GM12892 (cell line): ENCODE results near the gene CYP2S1.

Experiments used
- DNase-seq: peaks from one replicate; pipeline ENCODE4 v3.0.0; 2011; ENCODE audit not compliant: insufficient read length
- FAIRE-seq: peaks from 2 replicates; lab custom pipeline; 2011; peaks lifted over from hg19 to GRCh38; lab: Jason Lieb, UNC
- POLR2A ChIP-seq: IDR thresholded peaks from 2 replicates; pipeline ENCODE4 v1.6.1; 2011; ENCODE audit warnings: low read depth, low read length, control low read depth
- POLR2AphosphoS5 ChIP-seq: IDR thresholded peaks from 2 replicates; pipeline ENCODE4 v1.6.1; 2011; ENCODE audit warnings: low read depth, low read length, control low read depth
- TAF1 ChIP-seq: IDR thresholded peaks from 2 replicates; pipeline ENCODE4 v1.6.1; 2011; ENCODE audit warnings: low read depth, mild to moderate bottlenecking, control low read depth, low read length, borderline replicate concordance

CYP2S1 gene

GRCh38 chr19:41205995-41206394 lies 13.0 kb downstream of the CYP2S1 start:
- no peak for TF ChIP-seq TAF1
- TF ChIP-seq POLR2A = no peak
- no peak for TF ChIP-seq POLR2AphosphoS5
- DNase-seq = no peak
- no peak for FAIRE-seq

DNA sequence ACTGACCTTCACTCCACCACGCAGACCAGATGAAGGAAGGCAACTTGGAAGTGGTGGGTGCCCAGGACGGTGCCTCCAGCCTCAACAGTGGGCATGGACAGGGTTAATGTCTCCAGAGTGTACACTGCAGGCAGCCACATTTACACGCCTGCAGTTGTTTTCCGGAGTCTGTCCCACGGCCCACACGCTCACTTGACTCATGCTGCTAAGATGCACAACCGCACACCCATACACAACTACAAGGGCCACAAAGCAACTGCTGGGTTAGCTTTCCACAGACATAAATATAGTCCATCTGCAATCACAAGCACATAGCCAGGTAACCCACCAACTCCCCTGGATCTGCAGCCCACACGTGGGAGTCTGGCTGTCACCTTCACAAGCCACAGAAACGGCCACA lies 13.4 kb downstream of the CYP2S1 start:
- FAIRE-seq (no peak), DNase-seq (no peak)
- TF ChIP-seq TAF1 = no peak
- no peak for TF ChIP-seq POLR2AphosphoS5
- no peak for TF ChIP-seq POLR2A

- no peak for FAIRE-seq
- DNase-seq = no peak
- TF ChIP-seq TAF1 (no peak), POLR2A (no peak), POLR2AphosphoS5 (no peak)
Measured at GRCh38 chr19:41206926-41207750, 14.1 kb downstream of the CYP2S1 start.

DNA sequence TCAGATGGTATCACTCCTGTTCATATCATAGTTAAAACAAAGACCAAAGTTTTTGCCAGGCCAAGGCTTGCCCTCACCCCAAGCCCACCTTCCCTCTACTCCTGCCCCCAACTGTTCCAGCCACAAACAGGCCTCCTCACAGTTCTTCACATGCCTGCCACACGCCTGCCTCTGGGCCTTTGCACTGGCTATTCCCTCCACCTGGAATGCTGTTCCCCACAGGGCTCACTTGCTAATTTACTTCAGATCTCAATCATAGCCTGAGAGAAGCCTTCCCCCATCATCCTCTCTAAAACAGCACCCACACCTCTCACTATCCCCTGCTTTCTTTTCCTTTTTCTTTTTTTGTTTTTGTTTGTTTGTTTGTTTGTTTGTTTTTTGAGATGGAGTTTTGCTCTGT lies 21.1 kb downstream of the CYP2S1 start:
- no peak for TF ChIP-seq TAF1
- no peak for TF ChIP-seq POLR2AphosphoS5
- TF ChIP-seq POLR2A = no peak
- FAIRE-seq = no peak
- no peak for DNase-seq

GRCh38 chr19:41217741-41218140 lies 24.7 kb downstream of the CYP2S1 start:
- DNase-seq (no peak), FAIRE-seq (peak; percentile 24)
- TF ChIP-seq POLR2AphosphoS5 (no peak), TAF1 (no peak), POLR2A (no peak)

DNA sequence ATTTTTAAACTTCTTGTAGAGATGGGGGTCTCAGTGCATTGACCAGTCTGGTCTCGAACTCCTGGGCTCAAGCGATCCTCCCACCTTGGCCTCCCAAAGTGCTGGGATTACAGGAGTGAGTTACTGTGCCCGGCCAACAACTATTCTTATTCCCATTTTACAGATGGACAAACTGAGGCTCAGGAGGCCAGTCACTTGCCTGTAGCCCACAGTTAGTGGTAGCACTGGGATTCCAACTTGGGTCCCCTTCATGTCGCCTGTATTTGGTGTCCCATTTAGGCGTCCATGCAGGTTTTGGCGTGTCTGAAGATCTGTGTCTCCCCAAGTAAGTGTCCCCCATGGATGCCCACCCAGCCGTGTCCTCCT lies 25.2 kb downstream of the CYP2S1 start:
- no peak for FAIRE-seq
- no peak for DNase-seq
- TF ChIP-seq POLR2A (no peak), TAF1 (no peak), POLR2AphosphoS5 (no peak)

- DNase-seq (no peak), FAIRE-seq (no peak)
- TF ChIP-seq TAF1 (no peak), POLR2AphosphoS5 (no peak), POLR2A (no peak)
Measured at GRCh38 chr19:41218615-41219507, 25.8 kb downstream of the CYP2S1 start, which contains the start of gene AXL. Gene AXL, plus strand, starts transcription at chr19:41219223. Its CDS starts 170 bp downstream, at chr19:41219393.

GRCh38 chr19:41219924-41220567 lies 27.0 kb downstream of the CYP2S1 start:
- DNase-seq (no peak), FAIRE-seq (no peak)
- TF ChIP-seq TAF1 (no peak), POLR2AphosphoS5 (no peak), POLR2A (no peak)

- TF ChIP-seq POLR2AphosphoS5 (no peak), TAF1 (no peak), POLR2A (no peak)
- DNase-seq (no peak), FAIRE-seq (no peak)
Measured at GRCh38 chr19:41220811-41221210, 27.8 kb downstream of the CYP2S1 start.

DNA sequence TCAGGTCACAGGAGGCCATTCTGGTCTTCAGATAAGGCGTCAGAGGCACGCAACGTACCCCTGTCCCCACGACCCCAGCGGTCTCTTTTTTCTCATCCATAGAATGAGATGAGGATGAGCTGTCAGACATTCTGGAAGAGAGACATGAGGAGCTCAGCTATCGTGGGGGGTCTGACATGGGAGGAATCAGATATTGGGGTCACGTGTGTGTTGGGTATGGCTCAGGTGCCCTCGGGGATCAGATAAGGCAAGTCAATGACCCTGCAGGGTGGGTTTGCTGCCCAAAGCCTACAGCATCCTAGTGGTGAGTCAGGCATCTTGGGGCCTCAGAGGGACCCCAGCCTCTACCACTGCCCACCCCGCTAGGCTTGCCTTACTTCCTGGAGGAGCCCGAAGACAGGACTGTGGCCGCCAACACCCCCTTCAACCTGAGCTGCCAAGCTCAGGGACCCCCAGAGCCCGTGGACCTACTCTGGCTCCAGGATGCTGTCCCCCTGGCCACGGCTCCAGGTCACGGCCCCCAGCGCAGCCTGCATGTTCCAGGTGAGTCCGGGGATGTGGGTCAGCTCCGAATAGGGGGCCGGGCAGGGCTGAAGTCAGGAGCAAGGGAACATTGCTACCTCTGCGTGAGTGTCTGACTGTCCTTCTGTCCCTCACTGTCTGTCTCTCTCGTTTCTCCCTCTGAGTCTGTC lies 28.6 kb downstream of the CYP2S1 start:
- no peak for DNase-seq
- TF ChIP-seq TAF1 (no peak), POLR2AphosphoS5 (no peak), POLR2A (no peak)
- no peak for FAIRE-seq

- FAIRE-seq (no peak), DNase-seq (no peak)
- no peak for TF ChIP-seq POLR2AphosphoS5
- no peak for TF ChIP-seq TAF1
- TF ChIP-seq POLR2A = no peak
Measured at GRCh38 chr19:41222240-41222639, 29.2 kb downstream of the CYP2S1 start.

DNA sequence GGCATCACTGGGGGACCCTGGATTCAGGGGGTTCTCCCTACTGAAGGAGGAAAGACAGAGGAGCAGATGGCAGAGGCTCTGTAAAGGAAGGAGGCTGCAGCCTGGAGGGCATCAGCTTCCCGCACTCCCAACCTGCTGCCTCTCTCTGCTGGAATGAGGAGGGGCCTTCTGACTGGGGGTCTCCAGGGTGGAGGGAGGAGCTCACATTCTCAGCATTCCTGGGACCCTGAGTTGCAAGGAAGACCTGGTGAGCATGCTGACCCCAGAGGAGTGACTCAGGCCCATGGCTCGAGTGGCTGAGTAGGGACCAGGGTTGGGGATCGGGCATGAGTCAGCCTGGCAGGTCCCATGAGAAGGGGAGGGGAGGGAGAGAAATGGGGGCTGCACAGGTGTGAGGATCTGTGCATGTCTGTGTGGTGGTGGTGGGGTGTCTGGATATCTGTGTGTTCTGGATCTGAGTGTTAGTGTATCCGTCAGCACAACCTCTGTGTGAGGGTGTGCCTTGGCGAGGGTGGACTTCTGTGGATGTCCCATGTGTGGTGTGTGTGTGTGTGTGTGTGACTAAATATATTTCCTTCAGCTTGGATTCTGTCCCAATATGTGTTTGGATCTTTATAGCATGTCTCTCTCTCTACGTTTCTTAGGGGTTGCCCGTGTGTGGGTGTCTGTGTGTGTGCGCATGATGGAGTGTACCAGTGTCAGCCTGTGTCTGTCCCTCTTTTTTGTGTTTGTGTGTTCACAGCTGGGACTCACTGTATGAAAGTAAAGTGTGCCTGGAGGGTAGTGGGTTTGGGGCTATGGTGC lies 30.6 kb downstream of the CYP2S1 start:
- FAIRE-seq (no peak), DNase-seq (no peak)
- TF ChIP-seq TAF1 (no peak), POLR2A (no peak), POLR2AphosphoS5 (no peak)
